ENCODE data around the gene DPP9.
"Not testable (repeated sequence)": the region's sequence is repeated elsewhere in the genome, so short reads cannot be mapped to it uniquely, and the experiment has no call there.

The DPP9 gene

DNA sequence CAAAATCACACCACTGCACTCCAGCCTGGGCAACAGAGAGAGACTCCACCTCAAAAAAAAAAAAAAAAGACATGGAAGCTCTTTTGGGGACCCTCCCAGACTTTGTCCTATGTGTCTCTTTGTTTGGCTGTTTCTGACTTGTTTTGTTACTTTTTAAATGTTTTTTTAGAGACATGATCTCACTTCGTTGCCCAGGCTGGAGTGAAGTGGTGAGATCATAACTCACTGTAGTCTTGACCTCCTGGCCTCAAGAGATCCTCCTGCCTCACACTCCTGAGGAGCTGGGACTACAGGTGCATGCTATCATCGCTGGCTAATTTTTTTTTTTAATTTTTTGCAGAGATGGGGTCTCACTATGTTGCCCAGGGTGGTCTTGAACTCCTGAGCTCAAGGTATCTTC is 16.4 kb upstream of the DPP9 start:
- no peak for DNase-seq (ENCODE audit: low spot score)

DNA sequence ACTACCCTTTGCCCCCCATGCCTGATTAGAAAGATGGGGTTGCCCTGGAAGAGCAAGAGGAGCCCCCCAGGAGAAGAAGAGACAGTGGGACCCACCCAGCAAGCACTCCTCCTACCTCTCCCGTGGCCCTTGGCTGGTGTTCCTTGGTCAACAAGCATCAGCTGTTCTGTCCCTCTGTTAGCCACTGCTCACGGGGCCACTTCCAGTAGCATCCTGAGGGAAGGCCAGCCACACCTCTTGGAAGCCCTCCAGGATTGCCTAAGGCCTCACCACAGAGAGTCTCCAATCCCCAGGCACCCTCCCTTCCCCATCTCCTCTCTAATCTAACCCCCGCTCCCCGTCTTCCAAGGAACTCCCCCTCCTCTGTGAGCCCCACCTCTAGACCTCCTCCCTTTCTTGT is 15.1 kb upstream of the DPP9 start:
- DNase-seq (ENCODE audit: low spot score) = no peak

DNA sequence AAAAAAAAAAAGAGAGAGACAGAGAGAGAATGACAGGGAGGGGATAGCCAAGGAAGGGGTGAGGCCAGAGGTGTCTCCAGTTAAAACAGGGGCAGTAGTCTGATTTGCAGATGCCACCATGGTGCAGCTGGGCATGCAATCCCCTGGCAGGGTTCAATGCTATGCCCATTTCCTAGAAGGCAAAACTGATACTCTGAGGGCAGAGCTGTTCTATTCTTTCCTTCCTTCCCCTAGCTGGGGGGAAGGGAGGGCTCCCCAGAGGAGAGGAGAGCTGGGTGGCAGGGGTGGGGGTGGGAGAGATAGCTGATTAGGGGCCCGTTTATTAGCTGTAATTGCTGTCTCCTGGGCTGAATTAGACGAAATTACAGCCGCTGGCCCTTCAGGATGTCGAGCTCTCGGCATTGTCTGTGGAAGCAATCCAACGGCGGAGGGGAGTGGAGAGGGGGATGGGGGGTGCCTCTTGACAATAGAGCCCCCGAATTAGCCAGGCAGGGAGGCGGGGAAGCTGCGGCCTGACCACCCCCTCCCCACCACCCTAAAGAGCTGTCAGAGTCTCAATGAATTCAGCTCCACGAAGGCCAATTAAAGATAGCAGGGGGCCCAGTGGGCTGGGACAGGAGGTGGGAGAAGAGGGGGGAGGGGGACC is 14.4 kb upstream of the DPP9 start:
- DNase-seq (ENCODE audit: low spot score) = no peak

DNA sequence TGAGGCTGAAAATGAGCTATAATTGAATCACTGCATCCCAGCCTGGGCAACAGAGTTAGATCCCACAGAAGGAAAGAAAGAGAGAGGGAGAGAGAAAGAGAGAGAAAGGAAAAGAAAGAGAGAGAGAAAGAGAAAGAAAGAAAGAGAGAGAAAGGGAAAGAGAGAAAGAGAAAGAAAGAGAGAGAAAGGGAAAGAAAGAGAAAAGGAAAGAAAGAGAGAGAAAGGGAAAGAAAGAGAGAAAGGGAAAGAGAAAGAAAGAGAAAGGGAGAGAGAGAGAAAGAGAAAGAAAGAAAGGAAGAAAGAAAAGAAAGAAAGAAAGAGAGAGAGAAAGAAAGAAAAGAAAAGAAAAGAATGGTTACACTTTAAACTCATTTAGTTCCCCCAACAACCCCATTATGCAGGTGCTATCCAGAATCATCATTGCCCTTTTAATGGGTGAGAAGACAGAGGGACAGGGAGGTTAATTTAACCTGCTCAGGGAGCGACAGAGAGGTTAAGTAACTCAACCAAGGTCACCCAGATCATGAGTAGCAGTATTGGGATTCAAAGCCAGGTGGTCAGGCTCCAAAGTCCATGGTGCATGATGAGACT is 10.2 kb upstream of the DPP9 start:
- DNase-seq (ENCODE audit: low spot score) = no peak

DNA sequence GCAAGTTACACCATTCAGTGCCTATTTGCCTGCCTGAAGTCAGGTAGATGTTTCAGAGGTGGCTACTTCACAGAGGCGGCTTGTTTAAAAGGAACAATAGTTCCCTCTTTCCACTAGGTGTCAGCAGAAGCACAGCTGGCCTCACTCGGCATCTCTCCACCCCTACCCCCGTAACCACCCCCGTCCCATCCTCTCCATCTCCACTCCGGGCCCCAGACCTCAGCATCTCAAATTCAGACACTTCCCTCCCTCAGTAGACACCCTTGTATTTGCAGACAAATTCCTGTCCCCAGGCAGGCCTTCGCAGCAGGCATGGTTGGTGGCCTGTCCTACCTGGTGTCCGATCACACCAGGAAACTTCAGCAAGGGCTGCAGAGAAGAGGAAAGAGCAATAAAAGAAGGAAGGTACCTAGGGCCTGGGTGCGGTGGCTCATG is 9.1 kb upstream of the DPP9 start:
- DNase-seq (ENCODE audit: low spot score) = peak; percentile 66

DNA sequence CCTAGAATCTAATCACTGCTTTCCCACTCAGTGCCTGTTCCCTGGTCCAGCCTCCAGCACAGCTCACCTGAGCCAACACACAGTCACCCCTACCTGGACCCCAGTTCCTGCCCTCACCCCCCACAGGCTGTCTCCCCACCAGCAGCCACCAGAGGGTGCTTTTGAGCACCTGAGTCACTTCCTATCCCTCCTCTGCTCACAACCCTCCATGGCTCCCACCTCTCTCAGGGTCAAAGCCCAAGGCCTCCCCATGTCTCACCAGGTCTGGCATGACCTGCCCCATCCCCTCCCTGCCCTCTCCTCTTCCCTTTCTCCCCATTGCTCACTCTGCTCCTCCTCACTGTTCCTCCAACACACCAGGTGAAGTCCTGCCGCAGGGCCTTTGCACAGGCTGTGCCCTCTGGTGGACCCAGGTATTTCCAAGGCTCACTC is 7.1 kb upstream of the DPP9 start:
- peak; percentile 65 for DNase-seq (ENCODE audit: low spot score)

DNA sequence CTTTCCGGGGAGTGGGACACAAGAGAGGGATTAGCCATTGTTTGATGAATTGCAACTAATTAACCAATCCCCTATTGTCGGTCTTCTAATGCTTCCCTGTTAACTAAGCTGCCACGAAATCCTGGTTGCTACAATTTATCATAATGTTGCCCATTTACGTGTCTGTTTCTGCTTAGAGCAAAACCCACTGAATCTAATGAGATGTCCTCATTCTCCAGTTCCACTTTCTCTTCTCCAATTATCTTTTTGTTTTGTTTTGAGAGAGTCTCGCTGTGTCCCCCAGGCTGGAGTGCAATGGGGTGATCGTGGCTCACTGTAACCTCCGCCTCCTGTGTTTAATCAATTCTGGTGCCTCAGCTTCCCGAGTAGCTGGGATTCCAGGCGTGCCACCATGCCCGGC is 5.2 kb upstream of the DPP9 start:
- no peak for DNase-seq (ENCODE audit: low spot score)

DNA sequence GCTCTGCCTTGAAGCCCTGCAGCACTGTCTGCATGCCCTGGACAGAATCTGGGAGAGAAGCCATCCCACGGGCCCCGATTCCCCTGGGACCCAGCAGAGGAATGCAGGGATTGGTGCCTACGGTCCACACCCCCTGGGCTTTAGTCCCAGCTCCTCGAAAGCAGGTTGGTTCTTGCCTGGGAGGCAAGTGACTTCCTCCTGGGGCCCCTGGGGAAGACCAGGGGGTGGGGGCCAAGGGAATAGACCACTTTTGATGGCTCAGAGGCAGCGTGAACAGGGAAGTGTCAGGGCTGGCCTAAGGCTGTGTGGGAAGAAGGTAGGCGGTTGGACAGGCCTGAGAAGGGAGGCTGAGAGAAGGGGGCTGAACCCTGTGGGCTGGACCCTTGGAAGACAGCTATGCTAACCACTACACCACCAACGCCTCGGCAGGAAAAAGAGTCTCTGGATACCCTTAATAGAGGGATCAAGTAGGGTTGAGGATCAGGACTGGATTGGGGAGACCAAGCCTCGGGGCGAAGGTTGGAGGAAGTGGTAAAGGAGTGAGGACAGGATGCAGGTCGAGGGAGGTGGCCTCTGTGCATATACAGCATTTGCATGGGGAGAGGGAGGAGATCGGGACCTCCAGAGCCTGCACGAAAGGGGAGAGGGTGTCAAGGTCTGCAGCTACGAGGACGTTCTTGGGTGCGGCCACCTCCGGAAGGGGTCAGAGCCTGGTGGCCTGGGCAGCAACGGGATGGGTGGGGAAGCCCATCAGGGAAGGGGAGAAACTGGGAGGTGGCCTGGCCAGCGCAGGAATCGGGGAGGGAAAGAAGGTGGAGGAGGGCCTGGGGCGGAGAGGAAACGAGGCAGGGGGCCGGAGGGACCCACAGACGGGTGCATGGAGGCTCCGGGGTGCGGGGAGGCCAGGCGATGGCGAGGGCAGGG is 709 bp downstream of the DPP9 start:
- no peak for DNase-seq (ENCODE audit: low spot score)

DNA sequence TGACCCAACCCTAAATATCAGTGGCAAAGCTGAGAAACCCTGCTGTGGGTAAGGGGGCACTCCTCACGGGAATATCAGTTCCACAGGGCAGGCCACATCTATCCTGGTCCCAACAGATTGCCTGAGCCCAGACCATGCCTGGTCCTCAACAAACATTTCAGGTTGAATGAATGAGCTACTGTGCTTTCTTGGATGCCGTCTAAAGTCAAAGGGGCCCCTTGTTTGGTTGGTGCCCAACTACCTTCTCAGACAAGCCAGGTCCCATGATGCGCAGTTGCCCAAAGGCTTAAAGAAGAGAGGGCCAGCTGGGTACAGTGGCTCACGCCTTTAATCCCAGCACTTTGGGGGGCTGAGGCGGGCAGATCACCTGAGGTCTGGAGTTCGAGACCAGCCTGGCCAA is 2.4 kb downstream of the DPP9 start:
- DNase-seq (ENCODE audit: low spot score) = no peak

DNA sequence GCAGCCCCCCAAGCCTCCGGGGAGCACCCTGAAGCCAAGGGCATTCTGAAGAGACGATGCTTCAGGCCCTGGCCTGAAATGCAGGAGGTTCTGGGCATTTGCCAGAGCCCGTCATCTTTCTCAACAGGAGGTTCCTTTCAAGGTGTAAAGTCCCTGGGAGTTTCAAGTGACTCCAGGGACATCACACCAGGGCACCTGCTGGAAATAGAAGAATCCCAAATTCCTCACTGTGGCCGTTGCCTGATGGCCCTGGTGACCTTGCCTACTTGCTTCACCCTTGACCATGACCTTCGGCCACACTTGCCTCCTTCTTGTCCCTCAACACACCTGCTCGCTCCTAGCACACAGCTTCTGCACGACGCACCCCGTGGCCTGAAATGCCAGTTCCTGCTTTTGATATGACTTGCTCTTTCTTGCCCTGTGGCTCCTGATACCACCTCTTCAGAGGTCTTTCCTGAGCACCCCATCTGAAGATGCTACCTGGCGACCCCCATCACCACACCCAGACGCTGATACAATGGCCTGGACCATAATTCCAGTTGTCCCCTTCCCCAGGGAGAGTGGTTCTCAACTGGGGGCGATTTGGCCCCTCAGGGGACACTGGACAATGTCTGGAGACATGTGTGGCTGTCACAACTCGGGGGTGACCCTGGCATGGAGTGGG is 3.5 kb downstream of the DPP9 start:
- DNase-seq (ENCODE audit: low spot score) = no peak

DNA sequence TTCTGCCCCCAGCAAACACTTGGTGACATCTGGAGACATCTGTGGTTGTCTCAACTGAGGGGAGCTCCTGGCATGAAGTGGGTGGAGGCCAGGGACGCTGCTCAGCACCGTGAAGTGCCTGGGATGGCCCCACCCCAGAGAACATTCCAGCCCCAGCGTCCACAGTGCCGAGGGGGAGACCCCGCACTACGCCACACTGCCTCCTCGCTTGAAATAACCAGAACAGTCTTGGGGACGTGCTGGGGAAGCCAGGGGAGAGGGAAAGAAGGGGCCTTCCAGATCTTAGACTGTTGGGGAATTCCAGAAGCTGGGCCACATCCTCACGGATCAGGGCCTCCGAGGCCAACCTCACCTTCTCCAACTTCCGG is 4.2 kb downstream of the DPP9 start:
- DNase-seq (ENCODE audit: low spot score) = no peak

DNA sequence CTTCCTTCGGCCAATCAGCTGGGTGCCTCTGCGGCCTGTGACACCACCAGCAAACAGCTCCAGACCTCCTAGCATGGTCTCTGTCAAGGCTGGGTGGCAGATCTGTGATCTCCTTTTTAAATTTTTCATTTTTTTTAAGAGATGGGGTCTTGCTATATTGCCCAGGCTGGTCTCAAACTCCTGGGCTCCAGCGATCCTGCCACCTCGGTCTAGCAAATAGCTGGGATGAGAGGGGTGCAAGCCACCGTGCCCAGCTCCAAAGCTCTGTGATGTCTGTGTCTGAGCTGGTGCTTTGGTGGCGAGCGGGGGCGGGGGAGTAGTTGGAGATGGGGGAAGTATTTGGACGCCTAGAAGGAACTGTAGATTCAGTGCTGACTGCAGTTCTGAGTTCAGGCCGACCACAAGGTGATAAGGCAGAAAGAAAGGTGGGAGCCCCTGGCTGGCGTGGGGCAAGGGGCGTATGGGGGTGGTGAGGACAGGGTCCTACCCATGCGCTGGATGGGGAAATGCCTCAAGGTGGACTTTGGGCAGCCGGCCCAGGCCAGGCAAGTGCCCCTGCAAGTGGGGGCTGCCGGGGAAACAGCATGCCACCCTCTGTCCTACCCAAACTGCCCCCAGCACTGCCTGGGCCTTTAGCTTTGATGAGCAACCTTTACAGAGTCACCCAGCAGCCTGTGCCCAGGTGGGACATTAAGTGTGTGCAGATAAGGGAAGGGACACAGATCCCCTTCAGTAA is 5.5 kb downstream of the DPP9 start:
- no peak for DNase-seq (ENCODE audit: low spot score)

DNA sequence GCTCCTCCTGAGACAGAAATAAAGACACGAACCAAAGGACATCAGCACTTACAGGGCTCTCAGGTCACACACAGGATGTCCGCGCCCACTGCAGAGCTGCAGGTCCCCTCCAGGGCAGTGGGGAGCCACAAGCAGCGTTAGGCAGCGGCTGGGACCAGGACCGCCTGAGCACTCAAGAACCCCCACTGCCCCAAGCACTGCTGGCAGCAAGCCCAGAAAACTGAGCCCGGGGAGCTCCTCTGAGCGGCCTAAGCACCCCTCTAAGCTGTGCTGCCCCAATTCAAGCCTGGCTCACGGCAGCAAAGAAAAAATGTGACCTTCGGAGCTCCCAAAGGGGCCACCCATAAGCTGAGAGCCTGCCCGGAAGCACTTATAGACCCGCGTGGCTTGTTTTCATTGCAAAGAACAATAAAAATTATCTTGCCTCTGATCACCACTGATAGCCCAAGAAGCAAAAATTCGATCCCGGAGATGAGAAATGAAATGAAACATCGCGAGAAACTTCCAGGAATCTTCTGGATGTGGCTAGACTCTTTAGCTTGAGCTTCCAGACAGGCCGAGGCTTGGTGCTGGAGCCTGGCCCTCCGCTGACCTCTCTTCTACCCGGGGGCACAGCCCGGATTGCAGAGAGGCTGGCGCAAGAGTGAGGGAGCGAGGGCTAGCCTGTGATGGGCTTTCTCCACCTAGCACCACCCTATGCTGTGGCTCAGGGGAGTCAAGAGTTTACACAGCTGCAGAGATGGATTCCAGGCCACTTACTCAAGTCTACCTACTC is 6.3 kb downstream of the DPP9 start:
- DNase-seq (ENCODE audit: low spot score) = no peak

DNA sequence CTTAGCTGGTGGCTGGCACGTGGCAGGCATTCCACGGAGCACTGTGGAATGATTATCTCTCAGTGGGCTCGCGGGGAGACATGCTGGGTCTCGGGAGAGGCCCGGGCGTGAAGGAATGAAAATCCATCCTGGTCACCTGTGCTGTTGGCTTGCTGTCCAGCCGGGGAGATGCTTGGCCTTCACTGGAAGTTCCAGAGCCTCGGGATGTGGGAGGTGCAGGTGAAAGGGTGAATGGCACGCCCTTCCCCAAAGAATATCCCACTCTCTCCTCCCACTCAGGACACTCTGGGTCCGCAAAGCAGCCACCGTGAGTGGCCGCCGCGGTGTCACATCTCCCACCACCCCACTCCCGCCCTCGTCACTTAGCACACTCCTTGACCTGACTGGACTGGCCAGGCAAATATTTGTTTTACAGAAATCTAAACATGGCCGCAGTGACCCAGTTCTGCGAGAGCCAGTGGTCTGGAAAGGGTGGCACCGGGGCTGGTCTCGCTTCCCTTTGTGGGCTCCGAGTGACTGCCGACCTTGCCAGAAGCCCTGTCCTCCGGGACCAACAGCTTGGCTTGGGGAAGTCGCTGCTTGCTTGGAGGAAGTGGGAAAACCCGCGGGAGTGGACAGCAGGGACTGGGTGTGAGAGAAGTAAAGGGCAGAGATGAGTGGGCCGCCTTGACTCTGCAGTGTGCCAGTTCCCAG is 8.0 kb downstream of the DPP9 start:
- no peak for DNase-seq (ENCODE audit: low spot score)

DNA sequence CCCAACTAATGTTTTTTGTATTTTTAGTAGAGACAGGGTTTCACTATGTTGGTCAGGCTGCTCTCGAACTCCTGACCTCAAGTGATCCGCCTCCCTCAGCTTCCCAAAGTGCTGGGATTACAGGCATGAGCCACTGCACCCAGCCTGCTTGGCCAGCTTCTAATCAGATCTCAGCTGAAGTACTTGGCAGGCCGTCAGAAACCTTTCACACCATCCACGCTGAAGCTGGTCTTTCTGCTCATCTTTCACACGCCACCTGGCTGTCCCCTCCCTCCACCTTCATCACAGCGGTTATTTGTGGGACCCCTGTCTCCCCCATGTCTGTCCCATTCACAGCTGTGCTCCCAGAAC is 8.5 kb downstream of the DPP9 start:
- not testable (repeated sequence) for DNase-seq (ENCODE audit: low spot score)

DNA sequence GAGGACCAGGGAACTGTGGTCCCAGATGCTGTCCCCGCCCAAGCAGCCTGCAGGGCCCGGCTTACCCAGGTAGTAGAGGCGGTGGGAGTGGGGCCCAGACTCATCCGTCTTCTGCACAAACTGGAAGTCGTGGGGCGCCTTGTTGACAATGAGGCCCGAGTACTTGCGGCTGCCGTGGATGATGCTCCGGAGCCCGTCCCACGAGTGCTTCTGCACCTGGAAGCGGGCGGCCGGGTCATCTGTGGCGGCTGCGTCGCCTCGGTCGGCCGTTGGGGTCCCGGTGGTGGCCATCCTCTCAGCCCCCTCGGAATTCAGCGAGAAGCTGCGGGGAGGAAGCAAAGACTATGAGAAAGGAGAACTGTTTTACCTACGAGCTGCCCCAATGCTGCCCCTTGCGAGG is 9.6 kb downstream of the DPP9 start:
- no peak for DNase-seq (ENCODE audit: low spot score)

DNA sequence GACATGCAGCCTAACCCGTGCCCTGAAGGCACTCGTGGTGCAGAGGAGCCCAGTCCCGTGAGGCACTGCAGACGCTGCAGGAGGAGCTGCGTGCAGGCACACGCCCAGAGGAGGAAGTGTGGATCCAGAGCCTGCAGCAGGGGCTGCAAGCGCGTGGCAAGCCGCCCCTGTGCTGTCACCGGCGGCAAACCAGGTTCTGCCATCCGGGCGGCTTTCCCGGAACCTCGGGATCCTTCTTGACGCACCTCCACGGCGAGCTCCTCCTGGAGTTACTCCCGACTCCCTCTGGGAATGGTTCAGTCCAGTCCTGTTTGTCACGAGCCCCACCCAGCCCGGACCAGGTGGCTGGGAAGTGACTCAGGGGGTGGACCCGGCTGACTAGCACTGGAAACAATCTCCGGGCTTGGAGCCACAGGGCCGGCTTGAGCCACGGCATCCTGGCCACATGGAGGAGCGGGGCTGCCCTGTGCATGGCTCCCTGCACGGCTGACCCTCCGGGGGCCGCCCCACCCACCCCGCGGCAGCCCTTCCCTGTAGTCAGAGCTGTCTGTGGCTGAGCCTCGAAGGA is 10.2 kb downstream of the DPP9 start:
- DNase-seq (ENCODE audit: low spot score) = no peak

DNA sequence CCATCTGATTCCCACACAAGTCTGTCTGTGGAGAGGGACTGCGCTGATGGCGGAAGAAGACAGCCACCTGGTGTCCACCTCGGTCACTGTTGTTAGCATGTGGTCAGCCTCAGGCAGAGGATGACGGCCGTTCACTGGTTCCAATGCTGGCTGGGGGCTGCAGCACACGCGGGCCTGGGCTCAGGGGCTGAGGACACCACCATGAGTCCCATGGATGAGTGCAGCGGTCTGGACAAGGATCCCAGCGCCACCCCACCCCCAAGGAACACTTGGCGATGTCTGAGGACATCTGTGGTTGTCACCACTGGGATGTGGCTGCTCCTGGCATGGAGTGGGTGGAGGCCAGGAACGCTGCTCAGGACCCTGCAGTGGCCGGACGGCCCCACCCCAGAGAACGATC is 10.9 kb downstream of the DPP9 start:
- no peak for DNase-seq (ENCODE audit: low spot score)

DNA sequence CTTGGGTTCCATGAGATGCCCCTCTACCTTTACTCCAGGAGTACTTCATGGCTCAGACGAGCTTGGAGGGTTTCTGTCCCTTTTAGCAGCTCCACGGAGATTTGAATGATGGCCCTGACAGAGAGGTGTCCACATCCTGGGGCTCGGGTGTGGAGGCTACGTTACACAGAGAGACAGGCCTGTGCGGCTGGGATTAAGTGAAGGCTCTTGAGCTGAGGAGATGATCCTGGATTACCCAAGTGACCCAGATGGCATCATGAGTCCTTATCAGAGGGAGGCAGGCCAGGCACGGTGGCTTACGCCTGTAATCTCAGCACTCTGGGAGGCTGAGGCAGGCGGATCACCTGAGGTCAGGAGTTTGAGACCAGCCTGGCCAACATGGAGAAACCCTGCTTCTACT is 12.4 kb downstream of the DPP9 start:
- DNase-seq (ENCODE audit: low spot score) = no peak

DNA sequence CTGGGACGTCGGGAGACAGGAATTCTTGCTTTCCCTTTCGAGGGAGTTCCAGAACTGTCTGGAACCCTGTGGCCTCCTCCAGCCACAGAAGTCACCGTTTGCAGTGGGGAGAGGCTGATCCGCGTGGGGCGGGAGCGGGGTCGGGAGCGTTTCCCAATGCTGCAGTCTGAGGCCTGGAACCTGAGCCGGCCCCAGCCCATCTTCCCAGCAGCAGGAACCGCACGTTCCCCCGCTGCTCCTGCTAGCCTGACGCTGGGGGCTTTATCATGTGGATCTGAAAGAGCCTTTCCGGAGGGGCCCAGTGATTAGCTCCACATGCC is 13.4 kb downstream of the DPP9 start:
- no peak for DNase-seq (ENCODE audit: low spot score)
